Heart left ventricle (tissue), 13 donors: Measurements from ENCODE around the gene C16orf89.

Source experiments
- CTCF ChIP-seq, 12 donors: fragments of 200-600 bp; sonication (generic) in 4 of 12; IDR thresholded peaks; one replicate each; pipeline versions ENCODE4 v1.5.0 to v1.8.0; 2018 to 2022; ENCODE audit warnings: antibody characterized with exemption in 12 of 12, mild to moderate bottlenecking in 5 of 12
- POLR2A ChIP-seq, 2 donors: fragments of 450-650 bp; IDR thresholded peaks; one replicate each; pipeline ENCODE4 v1.6.1; 2017; ENCODE audit warnings: antibody characterized with exemption in 2 of 2, mild to moderate bottlenecking in 2 of 2, moderate library complexity in 2 of 2
- donor health status: ischemic (EF 13 %, LVEDD 7.1; RV severe dilation, severe dysfunction).
- donor health status: DM: no; HTN: yes; CAD: no.
- donor health status: DM: no; HTN: no; CAD: no.
- donor health status: ischemic (EF 25% LVEDD 6.9; RV normal size, moderate dysfunction).
- donor health status: ischemic (EF 25% LVEDD 5.7; RV mildly dilated, moderate dysfunction).
- donor health status: ischemic (EF 35%, LVEDD 5.7; RV mildly dilated, moderate dysfunction).
- donor health status: nonischemic (EF 11% LVEDD 7.7; RV severe dilation, severe dysfunction).
- donor health status: DM: yes; HTN: yes; CAD: no.
- donor health status: PGD.
- donor health status: ischemic (EF 29% LVEDD 5.4; RV normal size, mild dysfunction).
- donor health status: nonischemic (EF 23%, LVEDD 6.1; RV moderate dilation, normal function).

GRCh38 chr16:5003211-5003610 is 62.5 kb downstream of the C16orf89 start:
- no peak for TF ChIP-seq CTCF (IDR thresholded peaks at IDR 0.05)
- no peak for TF ChIP-seq POLR2A (IDR thresholded peaks at IDR 0.05)
